GM12878 (cell line): Measurements from ENCODE around the gene ZNF581. TPM values are rescaled to one million over a fixed set of nuclear protein-coding genes. Genes with fewer than 3 reads are reported as not detected.

Experiments used
- ATAC-seq: fragments of 200-7000 bp; cut with Tn5 transposase; 3 replicates; pipeline ENCODE4 v1.9.1; 2020; ENCODE audit warnings: mild to moderate bottlenecking, moderate library complexity
- BruUV-seq: library from RNA; stranded (reverse); fragments of 400-500 nt; replicated peaks from 2 replicates; lab custom pipeline; 2021; lab: Mats Ljungman, UMichigan
- CTCF ChIA-PET: fragments of 300-600 bp; sonication (Branson Sonifier 250); formaldehyde crosslinking; extraction: SDS; loops from one replicate; lab custom pipeline; 2021; ENCODE audit warnings: inconsistent platforms; lab: Yijun Ruan, JAX
- POLR2A ChIA-PET: fragments of 350-600 bp; formaldehyde crosslinking; extraction: SDS; loops from one replicate; lab custom pipeline; 2021; ENCODE audit warnings: inconsistent platforms; lab: Charles Lee
- RAD21 ChIA-PET: fragments of 300-600 bp; sonication (Branson Sonifier 250); formaldehyde crosslinking; loops from one replicate; lab custom pipeline; 2023; ENCODE audit warnings: antibody characterized with exemption; ENCODE audit not compliant: unreplicated experiment; lab: Charles Lee
- SMC1A ChIA-PET: fragments of 300-600 bp; sonication (Branson Sonifier 250); formaldehyde crosslinking; loops from one replicate; lab custom pipeline; 2023; ENCODE audit not compliant: unreplicated experiment, uncharacterized antibody; lab: Charles Lee
- DNase-seq: peaks from one replicate; pipeline ENCODE4 v3.0.0-alpha.2; 2011; ENCODE audit warnings: low read depth, low spot score
- FAIRE-seq: peaks from 3 replicates; lab custom pipeline; 2011; peaks lifted over from hg19 to GRCh38; lab: Jason Lieb, UNC
- H2AFZ ChIP-seq: 2 replicates; pipeline ENCODE4 v1.6.0; 2011; ENCODE audit warnings: low read depth, low read length, control low read depth; ENCODE audit not compliant: control insufficient read depth
- H3K27ac ChIP-seq: 2 replicates; pipeline ENCODE4 v1.5.1; 2011; ENCODE audit warnings: control low read depth; ENCODE audit not compliant: control insufficient read depth, insufficient read depth
- H3K27me3 ChIP-seq, 2 experiments: replicated peaks in 1 of 2; 2 replicates each; pipeline versions ENCODE4 v1.6.0 to v1.6.1; 2011; ENCODE audit warnings: low read length in 1 of 2; ENCODE audit not compliant: control insufficient read depth in 2 of 2, insufficient read depth in 2 of 2
- H3K36me3 ChIP-seq, 2 experiments: 2 replicates each; pipeline ENCODE4 v1.5.1; 2011; ENCODE audit warnings: low read length in 1 of 2; ENCODE audit not compliant: control insufficient read depth in 2 of 2, insufficient read depth in 2 of 2
- H3K4me1 ChIP-seq: 2 replicates; pipeline ENCODE4 v1.6.1; 2011; ENCODE audit warnings: mild to moderate bottlenecking, low read length, moderate library complexity, mixed read lengths; ENCODE audit not compliant: control insufficient read depth, insufficient read depth
- H3K4me2 ChIP-seq: 2 replicates; pipeline ENCODE4 v1.6.0; 2011; ENCODE audit warnings: control low read depth; ENCODE audit not compliant: control insufficient read depth, insufficient read depth
- H3K4me3 ChIP-seq: fragments of 200-600 bp; sonication (generic); 2 replicates; pipeline ENCODE4 v1.5.1; 2016
- H3K79me2 ChIP-seq: 2 replicates; pipeline ENCODE4 v1.6.0; 2011; ENCODE audit warnings: low read length; ENCODE audit not compliant: control insufficient read depth, insufficient read depth
- H3K9ac ChIP-seq: 2 replicates; pipeline ENCODE4 v1.8.0; 2011; ENCODE audit warnings: low read length, control low read depth, mixed read lengths; ENCODE audit not compliant: control insufficient read depth, insufficient read depth
- H3K9me3 ChIP-seq: replicated peaks from 3 replicates; pipeline ENCODE4 v1.5.1; 2011; ENCODE audit warnings: mild to moderate bottlenecking, low read length; ENCODE audit not compliant: control insufficient read depth, insufficient read depth
- H4K20me1 ChIP-seq: 2 replicates; pipeline ENCODE4 v1.6.0; 2011; ENCODE audit not compliant: control insufficient read depth, insufficient read depth
- MYB ChIP-seq: fragments of 150-350 bp; IDR thresholded peaks from 2 replicates; pipeline ENCODE4 v1.6.1; 2014; ENCODE audit warnings: mild to moderate bottlenecking, low read depth, low read length, borderline replicate concordance
- PKNOX1 ChIP-seq: fragments of 450-650 bp; IDR thresholded peaks from 2 replicates; pipeline ENCODE4 v1.6.1; 2016; ENCODE audit warnings: mild to moderate bottlenecking
- WGBS: methylation state at CpG from one replicate; pipeline ENCODE4 v1.1.6; 2016; ENCODE audit warnings: low lambda C conversion rate; ENCODE audit not compliant: insufficient replicate concordance, insufficient coverage; ENCODE audit errors: missing lambda C conversion rate; 5-methylcytosine and 5-hydroxymethylcytosine counted together
- in situ Hi-C: fragments of 300-500 bp; cut with MboI; formaldehyde crosslinking; loops from 9 replicates; pipeline ENCODE4 v1.14.3; 2018; ENCODE audit warnings: mixed read lengths
- intact Hi-C: fragments of 100-400 bp; cut with micrococcal nuclease; formaldehyde crosslinking; loops from one replicate; pipeline ENCODE4 v1.14.2; 2022; ENCODE audit not compliant: unreplicated experiment
- polyA plus RNA-seq, 11 experiments: library from polyadenylated mRNA; depleted of rRNA in 4 of 11; unstranded in 6 of 11; stranded (reverse) in 5 of 11; fragments of >200 nt; fragmentation: Nextera tagmentation in 4 of 11; fragmentation: Illumina TruSeq in 1 of 11; extraction: Ambion mirVana in 4 of 11; extraction: Trizol in 1 of 11; gene quantifications; 1 replicate in 1 of 11; 2 replicates in 10 of 11; pipeline versions ENCODE4 v1.2.1 to v1.2.3, GENCODE V29; 2011 to 2016; ENCODE audit warnings: inconsistent platforms in 2 of 11, missing spikeins in 2 of 11, low read depth in 1 of 11
- total RNA-seq, 4 experiments: library from RNA; depleted of rRNA in 3 of 4; stranded (reverse); fragments of >200 nt in 3 of 4; fragmentation: Illumina TruSeq in 1 of 4; extraction: Trizol in 1 of 4; gene quantifications; 2 replicates each; pipeline versions ENCODE4 v1.2.1 to v1.2.3, GENCODE V29; 2013 to 2021
- TF ChIP-seq, protein P1 (sequence below): fragments of 450-650 bp; IDR thresholded peaks from 2 replicates; pipeline ENCODE4 v1.6.1; 2016; ENCODE audit warnings: mild to moderate bottlenecking
- TF ChIP-seq, protein P2 (sequence below): IDR thresholded peaks from 2 replicates; pipeline ENCODE4 v1.6.1; 2011; ENCODE audit warnings: mild to moderate bottlenecking, low read depth, low read length, moderate library complexity; ENCODE audit not compliant: insufficient replicate concordance

The ZNF581 gene
- total and polyA plus RNA-seq, 10 of the 15 experiments (the other 5 are each of a cell fraction or from before 2014, with no cell fraction given): 4.7 to 45.4 (median 22.2) TPM

DNA sequence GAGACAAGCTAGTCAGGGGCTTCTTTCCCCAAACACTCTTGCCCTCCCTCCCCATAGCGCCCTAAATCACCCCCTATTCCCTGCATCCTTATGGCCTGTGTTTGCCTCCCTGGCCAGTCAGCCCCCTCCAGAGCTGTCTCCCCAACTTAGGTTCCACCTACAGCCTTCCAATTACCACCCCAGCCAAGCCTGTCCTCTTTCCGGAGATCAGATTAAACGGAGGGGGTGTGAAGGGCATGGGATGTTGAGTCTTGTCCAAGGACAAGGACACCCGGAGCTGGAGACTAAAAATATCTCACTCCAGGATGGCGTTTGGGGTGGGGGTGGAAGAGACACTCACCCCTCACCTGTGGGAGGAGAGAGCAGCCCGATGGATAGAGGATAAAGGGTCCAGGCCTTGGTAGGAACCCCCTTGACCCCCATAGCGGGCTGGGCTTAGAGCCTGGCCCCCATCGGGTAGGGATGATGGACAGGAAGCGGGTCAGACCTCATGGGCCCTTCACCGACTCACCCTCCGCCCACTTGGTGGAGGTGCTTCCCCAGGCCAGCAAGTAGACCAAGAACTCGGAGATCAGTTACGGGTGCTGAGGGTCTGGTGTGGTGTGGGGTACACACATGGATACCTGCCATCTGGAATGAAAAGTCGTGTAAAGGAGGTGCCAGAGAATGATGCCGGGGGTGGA lies 32.0 kb upstream of the ZNF581 start:
- ChIA-PET RAD21 (interaction anchor here (1.0 to 1.3 kb wide), 2 partner anchors 10 to 21 kb away, joined by 3 to 4 read pairs; no protein-coding TSS in a partner anchor), CTCF (interaction anchor here (0.7 to 3.0 kb wide), 6 partner anchors 15 to 97 kb away, joined by 3 to 11 read pairs (median 4); no protein-coding TSS in a partner anchor), SMC1A (interaction anchor here (1.5 kb wide), 1 partner anchor 22 kb away, joined by 3 read pairs; no protein-coding TSS in a partner anchor), POLR2A (interaction anchor here (0.6 to 1.4 kb wide), 3 partner anchors 12 to 23 kb away, joined by 3 to 7 read pairs (median 3); partner anchors contain the start of genes FIZ1, ZNF524 and ZNF784)
- in situ Hi-C loops (no loop called here), intact Hi-C loops (no loop called here)
- H3K4me2 ChIP-seq: peak overlapping the region; percentile 12; the same call in 1 of the 2 replicates
- no TSS peak for BruUV-seq
- H4K20me1 ChIP-seq: peaks cover 3% of the 10 kb centered on the region; the same call in 1 of the 2 replicates
- TF ChIP-seq, protein P1, sequence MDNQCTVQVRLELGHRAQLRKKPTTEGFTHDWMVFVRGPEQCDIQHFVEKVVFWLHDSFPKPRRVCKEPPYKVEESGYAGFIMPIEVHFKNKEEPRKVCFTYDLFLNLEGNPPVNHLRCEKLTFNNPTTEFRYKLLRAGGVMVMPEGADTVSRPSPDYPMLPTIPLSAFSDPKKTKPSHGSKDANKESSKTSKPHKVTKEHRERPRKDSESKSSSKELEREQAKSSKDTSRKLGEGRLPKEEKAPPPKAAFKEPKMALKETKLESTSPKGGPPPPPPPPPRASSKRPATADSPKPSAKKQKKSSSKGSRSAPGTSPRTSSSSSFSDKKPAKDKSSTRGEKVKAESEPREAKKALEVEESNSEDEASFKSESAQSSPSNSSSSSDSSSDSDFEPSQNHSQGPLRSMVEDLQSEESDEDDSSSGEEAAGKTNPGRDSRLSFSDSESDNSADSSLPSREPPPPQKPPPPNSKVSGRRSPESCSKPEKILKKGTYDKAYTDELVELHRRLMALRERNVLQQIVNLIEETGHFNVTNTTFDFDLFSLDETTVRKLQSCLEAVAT: peak; percentile 94
- TF ChIP-seq, protein P2, sequence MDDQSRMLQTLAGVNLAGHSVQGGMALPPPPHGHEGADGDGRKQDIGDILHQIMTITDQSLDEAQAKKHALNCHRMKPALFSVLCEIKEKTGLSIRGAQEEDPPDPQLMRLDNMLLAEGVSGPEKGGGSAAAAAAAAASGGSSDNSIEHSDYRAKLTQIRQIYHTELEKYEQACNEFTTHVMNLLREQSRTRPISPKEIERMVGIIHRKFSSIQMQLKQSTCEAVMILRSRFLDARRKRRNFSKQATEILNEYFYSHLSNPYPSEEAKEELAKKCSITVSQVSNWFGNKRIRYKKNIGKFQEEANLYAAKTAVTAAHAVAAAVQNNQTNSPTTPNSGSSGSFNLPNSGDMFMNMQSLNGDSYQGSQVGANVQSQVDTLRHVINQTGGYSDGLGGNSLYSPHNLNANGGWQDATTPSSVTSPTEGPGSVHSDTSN: peak; percentile 63
- peak; percentile 74 for TF ChIP-seq PKNOX1
- no peak for TF ChIP-seq MYB
- peaks cover 12% of the 10 kb centered on the region in 2 experiments for H3K36me3 ChIP-seq
- FAIRE-seq (no peak), ATAC-seq (peak; percentile 73), DNase-seq (no peak)
- H3K4me3 ChIP-seq: no peak overlapping the region
- H3K27me3 ChIP-seq: no peaks in the 10 kb centered on the region
- H3K9ac ChIP-seq: no peak overlapping the region
- no peak overlapping the region for H3K27ac ChIP-seq
- no peak overlapping the region for H2AFZ ChIP-seq
- 79% methylated on average over 15 of the region's 15 CpGs for WGBS
- H3K4me1 ChIP-seq: peaks cover 4% of the 10 kb centered on the region
- H3K79me2 ChIP-seq: peaks cover 24% of the 10 kb centered on the region
- H3K9me3 ChIP-seq: peaks cover 2% of the 10 kb centered on the region; the same call in 1 of the 3 replicates
